HG03521 (cell line): ENCODE measurements around the gene FRMD4B.

Experiments used
- ATAC-seq: cut with Tn5 transposase; IDR thresholded peaks from one replicate; pipeline ENCODE4 v1.9.1; 2021; ENCODE audit warnings: mild to moderate bottlenecking, moderate library complexity; ENCODE audit not compliant: unreplicated experiment

The FRMD4B gene

GRCh38 chr3:69368129-69368741 lies 17.7 kb downstream of the FRMD4B start:
- ATAC-seq = peak; percentile 99

- ATAC-seq = no peak
Observed at GRCh38 chr3:69367586-69367985, 18.3 kb downstream of the FRMD4B start.

- no peak for ATAC-seq
Observed at GRCh38 chr3:69364354-69364753, 21.5 kb downstream of the FRMD4B start.

GRCh38 chr3:69360690-69361089 lies 25.2 kb downstream of the FRMD4B start:
- ATAC-seq = no peak

GRCh38 chr3:69359916-69360315 lies 26.0 kb downstream of the FRMD4B start:
- ATAC-seq = no peak

GRCh38 chr3:69359339-69359893 lies 26.5 kb downstream of the FRMD4B start:
- ATAC-seq = no peak

GRCh38 chr3:69357196-69357595 lies 28.7 kb downstream of the FRMD4B start:
- no peak for ATAC-seq

- ATAC-seq = no peak
Observed at GRCh38 chr3:69354948-69355347, 30.9 kb downstream of the FRMD4B start.

- no peak for ATAC-seq
Observed at GRCh38 chr3:69353503-69353902, 32.4 kb downstream of the FRMD4B start.

- ATAC-seq = no peak
Observed at GRCh38 chr3:69353088-69353478, 32.8 kb downstream of the FRMD4B start.

GRCh38 chr3:69352305-69353087 lies 33.4 kb downstream of the FRMD4B start:
- no peak for ATAC-seq

- no peak for ATAC-seq
Observed at GRCh38 chr3:69343875-69344274, 42.0 kb downstream of the FRMD4B start.

GRCh38 chr3:69342074-69342473 lies 43.8 kb downstream of the FRMD4B start:
- no peak for ATAC-seq

GRCh38 chr3:69339760-69340159 lies 46.1 kb downstream of the FRMD4B start:
- no peak for ATAC-seq

- ATAC-seq = no peak
Observed at GRCh38 chr3:69338911-69339310, 47.0 kb downstream of the FRMD4B start.

- no peak for ATAC-seq
Observed at GRCh38 chr3:69332934-69333333, 53.0 kb downstream of the FRMD4B start.

- no peak for ATAC-seq
Observed at GRCh38 chr3:69330891-69331400, 54.9 kb downstream of the FRMD4B start.

GRCh38 chr3:69329892-69330291 lies 56.0 kb downstream of the FRMD4B start:
- no peak for ATAC-seq

GRCh38 chr3:69328963-69329302 lies 57.0 kb downstream of the FRMD4B start:
- ATAC-seq = no peak

GRCh38 chr3:69328103-69328962 lies 57.6 kb downstream of the FRMD4B start:
- no peak for ATAC-seq

GRCh38 chr3:69326855-69327300 lies 59.0 kb downstream of the FRMD4B start:
- peak; percentile 82 for ATAC-seq
